Astrocyte of the spinal cord (primary cell): Measurements from ENCODE around the gene CCDC50.

Source experiments
- DNase-seq: peaks from one replicate; pipeline ENCODE4 v3.0.0; 2011; ENCODE audit warnings: low read depth, low spot score
- H3K4me3 ChIP-seq: 2 replicates; pipeline ENCODE4 v1.5.1; 2011; ENCODE audit warnings: low read depth, mild to moderate bottlenecking, low read length, moderate library complexity
- CTCF ChIP-seq: IDR thresholded peaks from 2 replicates; pipeline ENCODE4 v1.5.1; 2012; ENCODE audit warnings: low read depth, mild to moderate bottlenecking, low read length, inconsistent platforms
- in situ Hi-C: cut with HindIII; loops from 2 replicates; pipeline ENCODE4 v1.10.0; 2017; ENCODE audit warnings: low sequenced_read_pairs

The CCDC50 gene

GRCh38 chr3:191316876-191317603 lies 12.2 kb upstream of the CCDC50 start:
- no peak for DNase-seq
- in situ Hi-C loops: no loop called here
- no peak overlapping the region for H3K4me3 ChIP-seq
- TF ChIP-seq CTCF: no peak

- no peak for TF ChIP-seq CTCF
- no peak for DNase-seq
- in situ Hi-C loops: no loop called here
- no peak overlapping the region for H3K4me3 ChIP-seq
Observed at GRCh38 chr3:191320316-191320715, 8.9 kb upstream of the CCDC50 start.

- no peak overlapping the region for H3K4me3 ChIP-seq
- no peak for DNase-seq
- TF ChIP-seq CTCF: no peak
- in situ Hi-C loops: no loop called here
Observed at GRCh38 chr3:191321019-191321767, 8.0 kb upstream of the CCDC50 start.

GRCh38 chr3:191324936-191325335 lies 4.3 kb upstream of the CCDC50 start:
- TF ChIP-seq CTCF: no peak
- in situ Hi-C loops: no loop called here
- H3K4me3 ChIP-seq: no peak overlapping the region
- no peak for DNase-seq

GRCh38 chr3:191327526-191327925 lies 1.7 kb upstream of the CCDC50 start:
- TF ChIP-seq CTCF: no peak
- in situ Hi-C loops: no loop called here
- H3K4me3 ChIP-seq: no peak overlapping the region
- DNase-seq: no peak

GRCh38 chr3:191328383-191328961 lies 722 bp upstream of the CCDC50 start:
- in situ Hi-C loops: no loop called here
- TF ChIP-seq CTCF: no peak
- DNase-seq: no peak
- peak overlapping the region; percentile 88 for H3K4me3 ChIP-seq
